AG04450 (cell line): ENCODE measurements around the gene GPX4. TPM values are rescaled to one million over a fixed set of nuclear protein-coding genes. Genes with fewer than 3 reads are reported as not detected.

Experiments
- CTCF ChIA-PET: fragments of 300-600, 350-600 bp; formaldehyde crosslinking; extraction: SDS; loops from one replicate; lab custom pipeline; 2022; ENCODE audit warnings: antibody characterized with exemption, inconsistent platforms; lab: Charles Lee
- POLR2A ChIA-PET: fragments of 350-600 bp; formaldehyde crosslinking; extraction: SDS; loops from one replicate; lab custom pipeline; 2021; ENCODE audit warnings: antibody characterized with exemption, inconsistent platforms; lab: Yijun Ruan, JAX
- DNase-seq: peaks from one replicate; pipeline ENCODE4 v3.0.0-alpha.2; 2011; ENCODE audit warnings: low read depth, low spot score
- H3K27ac ChIP-seq: one replicate; pipeline ENCODE4 v1.5.1; 2012; ENCODE audit warnings: low read depth, low read length, control low read depth
- H3K27me3 ChIP-seq: one replicate; pipeline ENCODE4 v1.6.0; 2012; ENCODE audit warnings: low read length; ENCODE audit not compliant: control insufficient read depth, insufficient read depth
- H3K4me3 ChIP-seq: 2 replicates; pipeline ENCODE4 v1.5.1; 2011; ENCODE audit warnings: mild to moderate bottlenecking, low read depth, low read length, control low read depth
- H3K9me3 ChIP-seq: 2 replicates; pipeline ENCODE4 v1.5.1; 2012; ENCODE audit warnings: low read length; ENCODE audit not compliant: control insufficient read depth, insufficient read depth
- polyA plus RNA-seq: library from polyadenylated mRNA; depleted of rRNA; stranded (reverse); fragments of >200 nt; gene quantifications from 2 replicates; pipeline ENCODE4 v1.2.3, GENCODE V29; 2011
- TF ChIP-seq, protein P1 (sequence below): IDR thresholded peaks from 2 replicates; pipeline ENCODE4 v1.5.1; 2011; ENCODE audit warnings: low read depth, low read length, control low read depth, inconsistent platforms

The GPX4 gene
- polyA plus RNA-seq, 1 experiment = 627 TPM

DNA sequence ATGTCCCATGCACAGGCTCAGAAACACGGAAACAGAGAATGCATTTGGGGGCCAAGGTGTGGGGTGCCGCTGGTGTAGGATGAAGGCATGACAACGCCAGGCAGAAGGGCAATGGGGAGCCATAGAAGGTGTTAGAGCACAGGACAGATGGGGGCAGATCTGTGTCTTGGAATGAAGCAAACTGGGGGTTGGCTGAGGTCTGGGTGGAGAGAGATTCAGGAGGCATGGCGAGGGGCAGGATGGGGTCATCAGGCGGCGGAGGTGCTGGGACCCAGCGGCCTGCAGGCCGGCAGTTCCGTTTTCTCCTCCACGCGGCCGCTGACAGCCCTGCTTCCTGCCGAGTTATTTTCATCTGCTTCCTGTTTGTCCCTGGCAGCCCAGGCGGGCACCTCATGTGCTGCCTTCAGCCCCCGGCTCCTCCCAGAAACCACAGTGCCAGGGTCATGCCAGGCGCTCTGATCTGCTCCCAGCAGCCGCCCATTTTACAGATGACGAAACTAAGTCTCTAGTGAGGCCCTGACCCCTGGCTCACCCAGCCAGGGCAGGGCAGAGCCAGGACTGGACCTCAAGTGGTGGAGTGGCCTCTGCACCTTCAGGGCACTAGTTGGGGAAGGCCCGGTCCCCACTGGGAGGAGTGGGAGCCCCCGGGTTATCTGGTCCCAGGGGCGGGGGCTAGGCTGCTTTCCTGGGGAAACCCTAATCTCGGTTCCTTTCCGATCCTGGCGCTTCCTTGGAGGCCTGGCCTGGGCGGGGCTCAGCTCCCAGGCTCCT is 34.6 kb upstream of the GPX4 start:
- TF ChIP-seq, protein P1, sequence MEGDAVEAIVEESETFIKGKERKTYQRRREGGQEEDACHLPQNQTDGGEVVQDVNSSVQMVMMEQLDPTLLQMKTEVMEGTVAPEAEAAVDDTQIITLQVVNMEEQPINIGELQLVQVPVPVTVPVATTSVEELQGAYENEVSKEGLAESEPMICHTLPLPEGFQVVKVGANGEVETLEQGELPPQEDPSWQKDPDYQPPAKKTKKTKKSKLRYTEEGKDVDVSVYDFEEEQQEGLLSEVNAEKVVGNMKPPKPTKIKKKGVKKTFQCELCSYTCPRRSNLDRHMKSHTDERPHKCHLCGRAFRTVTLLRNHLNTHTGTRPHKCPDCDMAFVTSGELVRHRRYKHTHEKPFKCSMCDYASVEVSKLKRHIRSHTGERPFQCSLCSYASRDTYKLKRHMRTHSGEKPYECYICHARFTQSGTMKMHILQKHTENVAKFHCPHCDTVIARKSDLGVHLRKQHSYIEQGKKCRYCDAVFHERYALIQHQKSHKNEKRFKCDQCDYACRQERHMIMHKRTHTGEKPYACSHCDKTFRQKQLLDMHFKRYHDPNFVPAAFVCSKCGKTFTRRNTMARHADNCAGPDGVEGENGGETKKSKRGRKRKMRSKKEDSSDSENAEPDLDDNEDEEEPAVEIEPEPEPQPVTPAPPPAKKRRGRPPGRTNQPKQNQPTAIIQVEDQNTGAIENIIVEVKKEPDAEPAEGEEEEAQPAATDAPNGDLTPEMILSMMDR = no peak
- Histone ChIP-seq H3K9me3 (peaks cover 4% of the 10 kb centered on the region; the same call in 1 of the 2 replicates), H3K27ac (no peak overlapping the region), H3K27me3 (peaks cover 31% of the 10 kb centered on the region), H3K4me3 (no peak overlapping the region)
- DNase-seq = no peak
- CTCF ChIA-PET = interaction anchor here (0.6 kb wide), 1 partner anchor 154 kb away, joined by 3 read pairs; no protein-coding TSS in a partner anchor
- POLR2A ChIA-PET = no interaction called here

DNA sequence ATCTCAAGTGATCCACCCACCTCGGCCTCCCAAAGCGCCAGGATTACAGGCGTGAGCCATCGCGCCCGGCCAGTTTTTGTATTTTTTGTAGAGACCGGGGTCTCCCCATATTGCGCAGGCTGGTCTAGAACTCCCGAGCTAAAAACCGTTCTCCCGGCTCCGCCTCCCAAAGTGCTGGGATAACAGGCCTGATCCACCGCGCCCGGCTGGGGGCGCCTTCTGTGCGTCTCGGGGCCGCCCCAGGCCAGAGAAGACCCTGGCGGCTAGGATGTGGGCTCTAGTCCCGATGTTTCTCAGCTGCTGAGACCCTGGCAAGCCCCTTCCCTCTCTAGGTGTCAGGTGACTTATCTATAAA is 33.2 kb upstream of the GPX4 start:
- TF ChIP-seq, protein P1 = peak; percentile 26; the same call in 1 of the 2 replicates
- H3K9me3 ChIP-seq = peaks cover 2% of the 10 kb centered on the region; the same call in 1 of the 2 replicates
- H3K27ac ChIP-seq = no peak overlapping the region
- peaks cover 31% of the 10 kb centered on the region for H3K27me3 ChIP-seq
- no peak overlapping the region for H3K4me3 ChIP-seq
- ChIA-PET CTCF (no interaction called here), POLR2A (no interaction called here)
- DNase-seq = no peak

DNA sequence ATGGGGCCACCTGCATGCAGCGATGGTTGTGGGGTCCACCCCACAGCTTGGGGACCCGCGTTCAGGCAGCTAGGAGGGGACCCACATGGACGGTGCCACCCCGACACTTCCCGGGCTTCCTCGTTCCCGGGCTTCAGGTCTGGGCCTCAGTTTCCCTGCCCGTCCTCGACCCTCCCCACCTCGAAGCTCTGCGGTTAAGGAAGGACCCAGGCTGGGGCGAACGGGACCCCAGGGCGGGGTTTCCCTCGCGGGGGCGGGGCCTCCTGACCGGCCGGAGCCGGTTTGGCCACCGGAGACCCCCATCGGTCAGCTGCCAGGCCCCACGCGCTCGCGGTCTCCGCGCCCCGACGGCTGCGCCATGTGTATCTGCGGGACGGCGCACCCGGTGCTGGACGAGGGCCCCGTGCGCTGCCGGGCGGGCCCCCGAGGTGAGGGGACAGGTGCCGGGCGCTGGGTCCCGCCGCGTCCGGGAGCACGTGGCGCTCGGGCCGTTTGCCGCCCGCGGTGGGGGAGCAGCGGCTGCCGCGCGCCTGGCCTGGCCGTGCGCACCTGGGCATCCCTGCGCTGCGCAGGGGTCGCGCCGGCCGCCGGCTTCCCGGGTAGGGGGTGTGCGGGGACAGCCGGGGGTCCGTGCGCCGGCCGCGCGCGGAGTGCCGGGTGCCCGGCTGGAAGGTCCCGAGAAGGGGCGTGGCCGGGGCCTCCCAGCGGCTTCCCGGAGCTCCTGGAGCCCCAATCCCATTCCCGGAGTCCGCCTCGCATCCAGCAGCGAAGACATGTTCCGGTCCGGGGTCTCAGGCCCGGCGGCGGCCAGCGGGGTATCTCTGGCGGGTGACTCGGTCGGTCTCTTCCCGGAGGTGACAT is 32.6 kb upstream of the GPX4 start:
- no peak overlapping the region for H3K4me3 ChIP-seq
- H3K27ac ChIP-seq = no peak overlapping the region
- POLR2A ChIA-PET = no interaction called here
- TF ChIP-seq, protein P1 = no peak
- CTCF ChIA-PET = no interaction called here
- peaks cover 2% of the 10 kb centered on the region; the same call in 1 of the 2 replicates for H3K9me3 ChIP-seq
- DNase-seq = no peak
- H3K27me3 ChIP-seq = peaks cover 31% of the 10 kb centered on the region

- no peak overlapping the region for H3K4me3 ChIP-seq
- ChIA-PET POLR2A (interaction anchor here (0.5 to 0.6 kb wide), 2 partner anchors 15 to 35 kb away, joined by 3 to 5 read pairs; no protein-coding TSS in a partner anchor), CTCF (no interaction called here)
- H3K9me3 ChIP-seq = peaks cover 2% of the 10 kb centered on the region; the same call in 1 of the 2 replicates
- no peak overlapping the region for H3K27ac ChIP-seq
- TF ChIP-seq, protein P1 = no peak
- DNase-seq = no peak
- H3K27me3 ChIP-seq = peaks cover 24% of the 10 kb centered on the region
These were observed 31.3 kb upstream of the GPX4 start for GRCh38 chr19:1072371-1073015.
